AG10803 (cell line): Measurements from ENCODE around the gene STK38.
A peak's percentile ranks its signal among the peaks of the same experiment; 100 is the strongest.
"Not testable (repeated sequence)": the region's sequence is repeated elsewhere in the genome, so short reads cannot be mapped to it uniquely, and the experiment has no call there.

Source experiments
- DNase-seq: peaks from one replicate; pipeline ENCODE4 v3.0.0; 2010; ENCODE audit warnings: low read depth
- H3K4me3 ChIP-seq: 2 replicates; pipeline ENCODE4 v1.5.1; 2011; ENCODE audit warnings: mild to moderate bottlenecking, low read length, control low read depth
- TF ChIP-seq, protein P1 (sequence below): conservative IDR thresholded peaks from 2 replicates; pipeline ENCODE4 v1.5.1; 2011; ENCODE audit warnings: mild to moderate bottlenecking, low read length, control low read depth, inconsistent platforms

Gene STK38

GRCh38 chr6:36488221-36488620 is 59.1 kb downstream of the STK38 start:
- no peak for DNase-seq
- no peak overlapping the region for H3K4me3 ChIP-seq
- TF ChIP-seq, protein P1, sequence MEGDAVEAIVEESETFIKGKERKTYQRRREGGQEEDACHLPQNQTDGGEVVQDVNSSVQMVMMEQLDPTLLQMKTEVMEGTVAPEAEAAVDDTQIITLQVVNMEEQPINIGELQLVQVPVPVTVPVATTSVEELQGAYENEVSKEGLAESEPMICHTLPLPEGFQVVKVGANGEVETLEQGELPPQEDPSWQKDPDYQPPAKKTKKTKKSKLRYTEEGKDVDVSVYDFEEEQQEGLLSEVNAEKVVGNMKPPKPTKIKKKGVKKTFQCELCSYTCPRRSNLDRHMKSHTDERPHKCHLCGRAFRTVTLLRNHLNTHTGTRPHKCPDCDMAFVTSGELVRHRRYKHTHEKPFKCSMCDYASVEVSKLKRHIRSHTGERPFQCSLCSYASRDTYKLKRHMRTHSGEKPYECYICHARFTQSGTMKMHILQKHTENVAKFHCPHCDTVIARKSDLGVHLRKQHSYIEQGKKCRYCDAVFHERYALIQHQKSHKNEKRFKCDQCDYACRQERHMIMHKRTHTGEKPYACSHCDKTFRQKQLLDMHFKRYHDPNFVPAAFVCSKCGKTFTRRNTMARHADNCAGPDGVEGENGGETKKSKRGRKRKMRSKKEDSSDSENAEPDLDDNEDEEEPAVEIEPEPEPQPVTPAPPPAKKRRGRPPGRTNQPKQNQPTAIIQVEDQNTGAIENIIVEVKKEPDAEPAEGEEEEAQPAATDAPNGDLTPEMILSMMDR, result no peak

DNA sequence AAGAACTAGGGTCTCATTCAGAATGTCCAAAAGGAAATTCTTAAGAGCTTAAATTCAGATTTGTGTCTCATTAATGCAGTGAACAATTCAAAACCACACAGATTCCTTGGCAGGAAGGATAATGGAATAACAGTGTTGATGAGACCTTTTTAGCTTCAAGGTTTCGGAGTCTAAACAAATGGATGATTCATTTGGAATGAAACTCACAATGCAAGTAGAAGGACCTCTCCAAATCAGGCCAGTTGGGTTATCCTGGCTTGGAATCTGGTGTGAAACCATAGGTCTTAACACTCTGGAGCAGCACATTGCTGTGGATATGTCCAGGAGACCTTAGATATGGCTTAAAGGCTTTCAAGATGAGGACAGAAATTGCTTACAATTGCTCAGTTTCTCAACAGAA is 59.6 kb downstream of the STK38 start:
- TF ChIP-seq, protein P1, result no peak

DNA sequence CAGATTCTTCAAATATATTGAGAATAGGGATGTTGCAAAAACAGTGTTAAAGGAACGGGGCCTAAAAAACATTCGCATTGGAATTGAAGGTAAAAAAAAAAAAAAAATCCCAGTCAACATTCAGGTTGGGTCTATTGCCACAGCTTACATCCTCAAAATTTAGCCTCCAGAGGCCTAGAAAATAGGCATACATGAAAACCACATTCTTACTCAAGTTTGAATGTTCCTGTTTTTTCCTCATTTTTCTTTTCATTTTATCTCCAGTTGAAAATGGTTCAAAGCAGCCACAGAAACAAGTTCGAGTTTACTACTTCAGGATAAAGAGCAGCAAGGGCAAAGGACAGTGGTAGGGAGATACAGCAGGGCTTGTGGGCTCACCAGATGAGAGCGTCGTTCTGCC is 62.5 kb downstream of the STK38 start:
- TF ChIP-seq, protein P1, result no peak
- DNase-seq, result no peak

More for the DNA sequence above, 59.6 kb downstream of the STK38 start:
- H3K4me3 ChIP-seq, result no peak overlapping the region
- peak; percentile 60 for DNase-seq

DNA sequence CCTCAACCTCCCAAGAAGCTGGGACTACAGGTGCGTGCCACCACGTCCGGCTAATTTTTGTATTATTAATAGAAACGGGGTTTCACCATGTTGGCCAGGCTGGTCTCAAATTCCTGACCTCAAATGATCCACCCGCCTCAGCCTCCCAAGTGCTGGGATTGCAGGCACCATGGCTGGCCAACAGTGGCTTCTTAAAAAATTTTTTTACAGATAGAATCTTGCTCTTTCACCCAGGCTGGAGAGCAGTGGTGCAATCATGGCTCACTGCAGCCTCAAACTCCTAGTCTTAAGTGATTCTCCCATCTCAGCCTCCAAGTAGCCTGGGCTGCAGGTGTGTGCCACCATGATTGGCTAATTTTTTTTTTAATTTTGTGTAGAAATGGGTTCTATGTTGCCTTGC is 64.0 kb downstream of the STK38 start:
- not testable (repeated sequence) for H3K4me3 ChIP-seq, DNase-seq

More for the DNA sequence above, 62.5 kb downstream of the STK38 start:
- no peak overlapping the region for H3K4me3 ChIP-seq

DNA sequence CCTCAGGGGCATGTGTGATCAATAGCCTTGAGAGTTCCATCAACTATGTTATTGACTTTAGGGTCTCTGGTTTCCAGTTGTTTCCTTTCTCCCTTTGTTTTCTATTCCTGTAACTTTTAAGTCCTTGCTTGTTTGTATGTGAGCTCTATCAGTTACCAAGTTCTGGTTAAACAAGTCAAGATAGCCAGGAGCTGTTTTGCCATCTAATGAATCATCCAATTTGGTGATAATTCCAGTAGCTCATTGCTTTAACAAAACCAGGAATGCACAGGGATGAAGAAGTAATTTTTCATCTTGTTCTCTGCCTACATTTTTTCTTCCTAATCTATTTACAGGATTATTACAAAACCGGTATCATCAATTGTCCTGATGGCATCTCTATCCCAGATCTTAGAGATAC is 68.0 kb downstream of the STK38 start:
- TF ChIP-seq, protein P1, result no peak
- DNase-seq, result no peak
- no peak overlapping the region for H3K4me3 ChIP-seq

- H3K4me3 ChIP-seq, result no peak overlapping the region
- DNase-seq, result no peak
- TF ChIP-seq, protein P1, result no peak
Measured at GRCh38 chr6:36478051-36478526, 69.2 kb downstream of the STK38 start.

GRCh38 chr6:36469946-36470345 is 77.3 kb downstream of the STK38 start:
- no peak for DNase-seq
- H3K4me3 ChIP-seq, result no peak overlapping the region
- TF ChIP-seq, protein P1, result no peak

DNA sequence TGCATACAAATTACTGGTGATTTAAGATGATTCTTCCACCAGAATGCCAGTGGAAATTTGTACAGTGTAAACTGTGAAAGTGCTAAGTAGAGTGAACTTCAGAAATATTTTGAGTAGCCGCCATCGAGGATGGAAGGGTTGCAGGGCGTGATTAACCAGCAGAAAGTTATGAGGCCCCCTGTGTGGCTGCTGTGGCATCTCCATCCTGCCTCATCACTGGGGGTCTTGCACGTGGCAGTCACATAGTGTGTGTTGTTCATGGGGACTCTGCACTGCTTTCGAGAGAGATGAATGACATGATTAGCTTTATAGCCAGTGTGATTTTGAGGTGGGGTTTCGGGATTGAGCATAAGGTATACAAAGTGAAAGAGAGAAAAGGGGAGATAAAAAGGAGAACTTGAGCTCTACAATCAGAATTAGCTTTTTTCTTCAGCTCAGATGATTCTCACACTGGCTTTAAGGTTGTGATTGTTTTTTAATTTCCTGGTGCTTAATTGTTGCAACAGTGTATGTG is 78.1 kb downstream of the STK38 start:
- TF ChIP-seq, protein P1, result no peak
- DNase-seq, result no peak
- H3K4me3 ChIP-seq, result no peak overlapping the region
